Midbrain (tissue), 1 donor: ENCODE data around the gene SMARCA2.

ENCODE experiments used
- DNase-seq: peaks from one replicate; lab custom pipeline; 2025; lab: John Stamatoyannopoulos, UW

Gene SMARCA2

GRCh38 chr9:2210201-2210600 lies 195.1 kb downstream of the SMARCA2 start:
- DNase-seq = no peak

- no peak for DNase-seq
These were observed 198.8 kb downstream of the SMARCA2 start for GRCh38 chr9:2213830-2214468.

GRCh38 chr9:2214707-2215106 lies 199.6 kb downstream of the SMARCA2 start:
- no peak for DNase-seq

GRCh38 chr9:2215921-2216441 lies 200.8 kb downstream of the SMARCA2 start:
- no peak for DNase-seq

GRCh38 chr9:2216591-2216990 lies 201.4 kb downstream of the SMARCA2 start:
- no peak for DNase-seq

- DNase-seq = no peak
These were observed 202.4 kb downstream of the SMARCA2 start for GRCh38 chr9:2217540-2217939.

- DNase-seq = no peak
These were observed 204.9 kb downstream of the SMARCA2 start for GRCh38 chr9:2220036-2220435.

GRCh38 chr9:2227144-2227867 lies 212.2 kb downstream of the SMARCA2 start:
- DNase-seq = no peak

GRCh38 chr9:2228132-2228531 lies 213.0 kb downstream of the SMARCA2 start:
- peak; percentile 36 for DNase-seq

GRCh38 chr9:2228641-2229040 lies 213.5 kb downstream of the SMARCA2 start:
- no peak for DNase-seq

- DNase-seq = no peak
These were observed 214.1 kb downstream of the SMARCA2 start for GRCh38 chr9:2229109-2229721.

GRCh38 chr9:2230362-2230761 lies 215.2 kb downstream of the SMARCA2 start:
- no peak for DNase-seq

GRCh38 chr9:2231101-2231500 lies 216.0 kb downstream of the SMARCA2 start:
- no peak for DNase-seq

GRCh38 chr9:2231829-2232228 lies 216.7 kb downstream of the SMARCA2 start:
- DNase-seq = no peak

- no peak for DNase-seq
These were observed 218.1 kb downstream of the SMARCA2 start for GRCh38 chr9:2233274-2233673.

- DNase-seq = no peak
These were observed 219.3 kb downstream of the SMARCA2 start for GRCh38 chr9:2234371-2234893.

- no peak for DNase-seq
These were observed 220.5 kb downstream of the SMARCA2 start for GRCh38 chr9:2235623-2236022.

GRCh38 chr9:2236850-2237249 lies 221.7 kb downstream of the SMARCA2 start:
- no peak for DNase-seq

- DNase-seq = peak; percentile 79
These were observed 226.3 kb downstream of the SMARCA2 start for GRCh38 chr9:2241461-2241835.

GRCh38 chr9:2241836-2242741 lies 226.9 kb downstream of the SMARCA2 start:
- peak; percentile 90 for DNase-seq

- DNase-seq = no peak
These were observed 227.7 kb downstream of the SMARCA2 start for GRCh38 chr9:2242831-2243330.
